HepG2 (cell line): ENCODE measurements around the gene ENDOG. TPM values are rescaled to one million over a fixed set of nuclear protein-coding genes. Genes with fewer than 3 reads are reported as not detected.

Experiments
- ATAC-seq: fragments of 200-7000 bp; cut with Tn5 transposase; 3 replicates; pipeline ENCODE4 v1.9.1; 2020; ENCODE audit warnings: mild to moderate bottlenecking, moderate library complexity
- BruUV-seq: library from RNA; stranded (reverse); fragments of 400-500 nt; replicated peaks from 2 replicates; lab custom pipeline; 2021; lab: Mats Ljungman, UMichigan
- CTCF ChIA-PET: fragments of 300-600 bp; formaldehyde crosslinking; extraction: SDS; loops from one replicate; lab custom pipeline; 2021; ENCODE audit warnings: low total read pairs, inconsistent platforms, low intra/inter-chr PET ratio; lab: Yijun Ruan, JAX
- POLR2A ChIA-PET: fragments of 350-600 bp; sonication (Branson Sonifier 250); formaldehyde crosslinking; loops from one replicate; lab custom pipeline; 2020; ENCODE audit warnings: antibody characterized with exemption, inconsistent platforms; lab: Yijun Ruan, JAX
- DNase-seq: peaks from one replicate; pipeline ENCODE4 v3.0.0-alpha.2; 2015; ENCODE audit warnings: low spot score
- FAIRE-seq: peaks from 3 replicates; lab custom pipeline; 2011; peaks lifted over from hg19 to GRCh38; lab: Jason Lieb, UNC
- H2AFZ ChIP-seq: one replicate; pipeline ENCODE4 v1.6.1; 2011; ENCODE audit warnings: low read length, inconsistent platforms
- H3K27ac ChIP-seq: fragments of 300-600 bp; 3 replicates; pipeline ENCODE4 v1.8.0; 2011; ENCODE audit warnings: mixed run types, mild to moderate bottlenecking, mixed read lengths, low read length, inconsistent platforms; ENCODE audit not compliant: insufficient read depth; ENCODE audit errors: extremely low read length
- H3K27me3 ChIP-seq, 2 experiments: fragments of 200-600 bp in 1 of 2; 2 replicates in 1 of 2; 3 replicates in 1 of 2; pipeline versions ENCODE4 v1.6.0 to v1.8.0; 2011; ENCODE audit warnings: low read length in 2 of 2, mild to moderate bottlenecking in 2 of 2, moderate library complexity in 2 of 2, inconsistent platforms in 1 of 2; ENCODE audit not compliant: insufficient read depth in 2 of 2, control insufficient read depth in 1 of 2
- H3K36me3 ChIP-seq, 2 experiments: fragments of 200-600 bp in 1 of 2; replicated peaks in 1 of 2; 2 replicates in 1 of 2; 3 replicates in 1 of 2; pipeline versions ENCODE4 v1.5.1 to v1.8.0; 2011; ENCODE audit warnings: low read length in 2 of 2, inconsistent platforms in 1 of 2; ENCODE audit not compliant: insufficient read depth in 2 of 2, control insufficient read depth in 1 of 2
- H3K4me1 ChIP-seq: 2 replicates; pipeline ENCODE4 v1.5.1; 2012; ENCODE audit warnings: low read length, inconsistent platforms; ENCODE audit not compliant: insufficient read depth
- H3K4me2 ChIP-seq: 2 replicates; pipeline ENCODE4 v1.6.0; 2011; ENCODE audit warnings: low read depth, low read length, inconsistent platforms
- H3K4me3 ChIP-seq, 3 experiments: fragments of 200-600 bp in 1 of 3; sonication (generic), shearing (Covaris generic) in 1 of 3; replicated peaks in 1 of 3; 2 replicates each; pipeline ENCODE4 v1.5.1; 2011 to 2016; ENCODE audit warnings: low read length in 3 of 3, inconsistent platforms in 2 of 3, low read depth in 2 of 3, mild to moderate bottlenecking in 2 of 3, control low read depth in 1 of 3, mixed read lengths in 1 of 3; ENCODE audit not compliant: insufficient read depth in 1 of 3
- H3K79me2 ChIP-seq: one replicate; pipeline ENCODE4 v1.6.1; 2011; ENCODE audit warnings: low read length, inconsistent platforms; ENCODE audit not compliant: insufficient read depth
- H3K9ac ChIP-seq: 2 replicates; pipeline ENCODE4 v1.6.0; 2011; ENCODE audit warnings: mild to moderate bottlenecking, low read depth, low read length, inconsistent platforms; ENCODE audit not compliant: insufficient read depth
- H3K9me3 ChIP-seq: 2 replicates; pipeline ENCODE4 v1.5.1; 2012; ENCODE audit warnings: mild to moderate bottlenecking, low read length
- H4K20me1 ChIP-seq: 2 replicates; pipeline ENCODE4 v1.6.0; 2011; ENCODE audit warnings: inconsistent platforms, mild to moderate bottlenecking, low read length, moderate library complexity; ENCODE audit not compliant: insufficient read depth
- FOXC1 ChIP-seq: sonication (generic); formaldehyde crosslinking; IDR thresholded peaks from 2 replicates; pipeline ENCODE4 v1.8.0; 2022; ENCODE audit warnings: mild to moderate bottlenecking, missing genetic modification reagents, borderline replicate concordance
- GTF3A ChIP-seq: sonication (generic); formaldehyde crosslinking; conservative IDR thresholded peaks from 2 replicates; pipeline ENCODE4 v1.4.0; 2020; ENCODE audit warnings: mild to moderate bottlenecking, missing genetic modification reagents
- ZNF121 ChIP-seq: sonication (generic); formaldehyde crosslinking; IDR thresholded peaks from 2 replicates; pipeline ENCODE4 v1.5.0; 2020; ENCODE audit warnings: mild to moderate bottlenecking, missing genetic modification reagents
- ZNF18 ChIP-seq: sonication (generic); formaldehyde crosslinking; IDR thresholded peaks from 2 replicates; pipeline ENCODE4 v1.8.0; 2022; ENCODE audit warnings: mild to moderate bottlenecking, missing genetic modification reagents; ENCODE audit not compliant: insufficient replicate concordance
- ZNF576 ChIP-seq: sonication (generic); formaldehyde crosslinking; IDR thresholded peaks from 2 replicates; pipeline ENCODE4 v1.4.0; 2020; ENCODE audit warnings: mild to moderate bottlenecking, missing genetic modification reagents
- ZSCAN25 ChIP-seq: sonication (generic); formaldehyde crosslinking; IDR thresholded peaks from 2 replicates; pipeline ENCODE4 v1.8.0; 2022; ENCODE audit warnings: mild to moderate bottlenecking, missing genetic modification reagents
- WGBS: methylation state at CpG from one replicate; pipeline ENCODE4 v1.1.6; 2017; ENCODE audit warnings: low lambda C conversion rate; 5-methylcytosine and 5-hydroxymethylcytosine counted together
- in situ Hi-C: cut with HindIII; loops from 2 replicates; pipeline ENCODE4 v1.10.0; 2017; ENCODE audit warnings: low pct_unique_long_range_greater_than_20kb; ENCODE audit not compliant: extremely low pct_ligation_motif_present
- intact Hi-C: fragments of 100-400 bp; cut with micrococcal nuclease; formaldehyde crosslinking; loops from one replicate; pipeline ENCODE4 v1.10.0; 2022; ENCODE audit not compliant: unreplicated experiment
- polyA plus RNA-seq, 8 experiments: library from polyadenylated mRNA; depleted of rRNA in 3 of 8; stranded (reverse) in 7 of 8; unstranded in 1 of 8; fragments of >200 nt; fragmentation: Illumina TruSeq in 4 of 8; extraction: Trizol in 4 of 8; gene quantifications; 2 replicates each; pipeline versions ENCODE4 v1.2.1 to v1.2.3, GENCODE V29; 2011 to 2016; ENCODE audit warnings: low read depth in 4 of 8, missing spikeins in 1 of 8, mixed read lengths in 1 of 8; ENCODE audit not compliant: insufficient read depth in 1 of 8
- total RNA-seq, 5 experiments: library from RNA; depleted of rRNA; stranded (reverse); fragments of >200 nt; fragmentation: Illumina TruSeq; extraction: Trizol; gene quantifications; 2 replicates each; pipeline ENCODE4 v1.2.3, GENCODE V29; 2016; ENCODE audit warnings: low read depth in 1 of 5
- TF ChIP-seq, protein P1 (sequence below): fragments of 450-650 bp; IDR thresholded peaks from 2 replicates; pipeline ENCODE4 v1.6.1; 2017
- TF ChIP-seq, protein P2 (sequence below): sonication (generic); formaldehyde crosslinking; IDR thresholded peaks from 2 replicates; pipeline ENCODE4 v1.5.0; 2020; ENCODE audit warnings: mild to moderate bottlenecking, missing genetic modification reagents, borderline replicate concordance

ENDOG gene
- total and polyA plus RNA-seq, 2 of the 13 experiments (the other 11 are each of a cell fraction or from before 2014, with no cell fraction given): 26.3 to 28.8 TPM

- FAIRE-seq (no peak), DNase-seq (no peak), ATAC-seq (no peak)
- in situ Hi-C loops: no loop called here
- H3K9ac ChIP-seq: peak overlapping the region; percentile 81; the same call in 1 of the 2 replicates
- H4K20me1 ChIP-seq: no peaks in the 10 kb centered on the region
- H3K4me3 ChIP-seq: peak overlapping the region; percentile 75 to 86 (median 78); a peak in 5 of 6 replicates
- no peaks in the 10 kb centered on the region for H3K27me3 ChIP-seq
- H3K27ac ChIP-seq: peak overlapping the region; percentile 66
- 97% methylated on average over 8 of the region's 8 CpGs for WGBS
- ChIA-PET CTCF (no interaction called here), POLR2A (interaction anchor here (1.0 kb wide), 1 partner anchor 10 kb away, joined by 3 read pairs; the partner anchor contains the start of gene ENDOG)
- H3K4me2 ChIP-seq: peak overlapping the region; percentile 84
- peaks cover 31% of the 10 kb centered on the region for H3K4me1 ChIP-seq
- H3K36me3 ChIP-seq: peaks cover 14 to 40% of the 10 kb centered on the region in 2 experiments; a peak in 4 of 5 replicates
- TF ChIP-seq ZNF18 (CRISPR knock-in tag): peak; percentile 22
- no peak for TF ChIP-seq FOXC1 (CRISPR knock-in tag)
- peak; percentile 83 for TF ChIP-seq ZNF121 (CRISPR knock-in tag)
- peaks cover 10% of the 10 kb centered on the region for H3K79me2 ChIP-seq
- intact Hi-C loops: no loop called here
- BruUV-seq: no TSS peak
- H3K9me3 ChIP-seq: no peaks in the 10 kb centered on the region
- H2AFZ ChIP-seq: no peak overlapping the region
Measured at GRCh38 chr9:128828267-128828666, 10.0 kb downstream of the ENDOG start.

GRCh38 chr9:128828719-128829452 is 10.6 kb downstream of the ENDOG start:
- H3K9ac ChIP-seq: peak overlapping the region; percentile 81
- peaks cover 10% of the 10 kb centered on the region for H3K79me2 ChIP-seq
- ChIA-PET CTCF (no interaction called here), POLR2A (interaction anchor here (1.0 to 2.0 kb wide), 12 partner anchors 10 to 252 kb away, joined by 3 to 46 read pairs (median 6); partner anchors contain the start of genes DOLPP1, ENDOG, NUP188 and SET)
- in situ Hi-C loops: no loop called here
- peak overlapping the region; percentile 66 for H3K27ac ChIP-seq
- H3K4me1 ChIP-seq: peaks cover 30% of the 10 kb centered on the region
- H3K36me3 ChIP-seq: peaks cover 15 to 42% of the 10 kb centered on the region in 2 experiments; a peak in 4 of 5 replicates
- H3K27me3 ChIP-seq: no peaks in the 10 kb centered on the region
- FAIRE-seq: no peak
- H3K4me2 ChIP-seq: peak overlapping the region; percentile 84
- H3K9me3 ChIP-seq: no peaks in the 10 kb centered on the region
- TSS peak; percentile 51 for BruUV-seq
- intact Hi-C loops: no loop called here
- H4K20me1 ChIP-seq: no peaks in the 10 kb centered on the region
- H3K4me3 ChIP-seq: peak overlapping the region; percentile 75 to 86 (median 78)
- ATAC-seq: peak; percentile 16
- no peak for DNase-seq
- WGBS: 35% methylated on average over 18 of the region's 18 CpGs
- H2AFZ ChIP-seq: no peak overlapping the region
- TF ChIP-seq, protein P1, sequence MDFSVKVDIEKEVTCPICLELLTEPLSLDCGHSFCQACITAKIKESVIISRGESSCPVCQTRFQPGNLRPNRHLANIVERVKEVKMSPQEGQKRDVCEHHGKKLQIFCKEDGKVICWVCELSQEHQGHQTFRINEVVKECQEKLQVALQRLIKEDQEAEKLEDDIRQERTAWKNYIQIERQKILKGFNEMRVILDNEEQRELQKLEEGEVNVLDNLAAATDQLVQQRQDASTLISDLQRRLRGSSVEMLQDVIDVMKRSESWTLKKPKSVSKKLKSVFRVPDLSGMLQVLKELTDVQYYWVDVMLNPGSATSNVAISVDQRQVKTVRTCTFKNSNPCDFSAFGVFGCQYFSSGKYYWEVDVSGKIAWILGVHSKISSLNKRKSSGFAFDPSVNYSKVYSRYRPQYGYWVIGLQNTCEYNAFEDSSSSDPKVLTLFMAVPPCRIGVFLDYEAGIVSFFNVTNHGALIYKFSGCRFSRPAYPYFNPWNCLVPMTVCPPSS: no peak
- TF ChIP-seq, protein P2, sequence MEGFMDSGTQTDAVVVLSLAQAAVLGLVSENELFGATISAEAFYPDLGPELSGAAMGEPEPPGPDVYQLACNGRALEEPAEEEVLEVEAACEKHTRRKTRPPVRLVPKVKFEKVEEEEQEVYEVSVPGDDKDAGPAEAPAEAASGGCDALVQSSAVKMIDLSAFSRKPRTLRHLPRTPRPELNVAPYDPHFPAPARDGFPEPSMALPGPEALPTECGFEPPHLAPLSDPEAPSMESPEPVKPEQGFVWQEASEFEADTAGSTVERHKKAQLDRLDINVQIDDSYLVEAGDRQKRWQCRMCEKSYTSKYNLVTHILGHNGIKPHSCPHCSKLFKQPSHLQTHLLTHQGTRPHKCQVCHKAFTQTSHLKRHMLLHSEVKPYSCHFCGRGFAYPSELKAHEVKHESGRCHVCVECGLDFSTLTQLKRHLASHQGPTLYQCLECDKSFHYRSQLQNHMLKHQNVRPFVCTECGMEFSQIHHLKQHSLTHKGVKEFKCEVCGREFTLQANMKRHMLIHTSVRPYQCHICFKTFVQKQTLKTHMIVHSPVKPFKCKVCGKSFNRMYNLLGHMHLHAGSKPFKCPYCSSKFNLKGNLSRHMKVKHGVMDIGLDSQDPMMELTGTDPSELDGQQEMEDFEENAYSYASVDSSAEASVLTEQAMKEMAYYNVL (CRISPR knock-in tag): 0 out of 2 replicates have a peak, but pooled peaks have one; percentile 54
- TF ChIP-seq ZNF576 (CRISPR knock-in tag): peak; percentile 44; the same call in 1 of the 2 replicates
- no peak for TF ChIP-seq ZSCAN25
- TF ChIP-seq GTF3A (CRISPR knock-in tag): 0 out of 2 replicates have a peak, but pooled peaks have one; percentile 38
